ENCODE measurements around the gene GSTM4. TPM values are rescaled to one million over a fixed set of nuclear protein-coding genes. Genes with fewer than 3 reads are reported as not detected.

Gene GSTM4
- total RNA-seq, 1 experiment from 2014 or later = 24.6 TPM

DNA sequence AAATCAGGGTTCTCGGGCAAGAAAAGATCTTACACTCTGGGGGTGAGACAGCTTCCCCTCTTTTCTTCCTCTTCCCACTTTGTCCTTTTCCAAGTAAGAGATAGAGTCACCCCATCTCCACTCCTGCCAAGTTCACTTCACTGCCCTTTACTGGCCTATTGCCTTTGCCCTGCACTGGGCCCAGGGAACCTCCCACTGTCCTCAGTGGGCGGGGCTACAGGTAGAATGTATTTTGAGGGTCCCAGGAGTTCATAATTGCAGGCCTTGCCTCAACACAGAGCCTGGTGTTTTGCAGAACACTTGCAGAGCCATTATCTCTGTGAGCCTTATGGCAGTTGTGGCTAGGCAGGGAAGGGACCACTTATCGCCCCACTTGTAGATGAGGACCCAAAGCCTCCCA, 33.0 kb upstream of the GSTM4 start:
- Histone ChIP-seq H3K23me2 (ENCODE audit: insufficient read length, low read depth, low read length, poor library complexity, severe bottlenecking) (peaks cover 12% of the 10 kb centered on the region), H3K23ac (ENCODE audit: insufficient read length, low read depth, low read length) (no peak overlapping the region), H3K79me1 (ENCODE audit: insufficient read depth, low read depth, low read length, poor library complexity, severe bottlenecking) (no peaks in the 10 kb centered on the region), H3K27me3 (ENCODE audit: insufficient read depth, low read length) (no peaks in the 10 kb centered on the region), H2BK20ac (ENCODE audit: low read depth, low read length, poor library complexity, severe bottlenecking) (no peak overlapping the region), H4K5ac (ENCODE audit: insufficient read length, low read depth, low read length) (no peak overlapping the region), H3T11ph (ENCODE audit: low read length) (no peak overlapping the region), H3K9me3 (ENCODE audit: control insufficient read depth, low read depth, low read length) (no peaks in the 10 kb centered on the region), H3K4me2 (ENCODE audit: insufficient read depth, insufficient read length, low read length) (no peak overlapping the region), H2BK12ac (ENCODE audit: insufficient read length, low read depth, low read length) (no peak overlapping the region), H4K20me1 (ENCODE audit: control insufficient read depth, insufficient read depth, insufficient read length) (peaks cover 2% of the 10 kb centered on the region), H3K18ac (ENCODE audit: insufficient read length, low read depth, low read length) (no peak overlapping the region), H3K4me1 (ENCODE audit: insufficient read depth, low read length) (no peaks in the 10 kb centered on the region; the same call in 1 of the 2 replicates), H3K79me2 (ENCODE audit: insufficient read depth, low read length) (peaks cover 6% of the 10 kb centered on the region; the same call in 1 of the 2 replicates), H2BK5ac (ENCODE audit: insufficient read length, low read length) (no peak overlapping the region), H3K56ac (ENCODE audit: insufficient read length, low read depth, low read length) (no peak overlapping the region), H4K8ac (replicated peaks; ENCODE audit: insufficient read length, low read depth, low read length) (no peak overlapping the region), H2AFZ (ENCODE audit: low read length) (no peak overlapping the region), H3K4ac (ENCODE audit: low read depth, low read length) (no peak overlapping the region), H3K14ac (ENCODE audit: insufficient read depth, low read length) (no peak overlapping the region), H3K27ac (ENCODE audit: insufficient read length, low read depth, low read length) (no peak overlapping the region), H3K9ac (ENCODE audit: extremely low read depth, insufficient read length, low read length) (no peak overlapping the region), H2AK5ac (ENCODE audit: insufficient read length, low read length) (no peak overlapping the region), H2BK15ac (ENCODE audit: low read depth, low read length) (no peak overlapping the region), H2BK120ac (ENCODE audit: low read depth, low read length, poor library complexity, severe bottlenecking) (no peak overlapping the region), H4K91ac (ENCODE audit: insufficient read length, low read depth, low read length) (no peak overlapping the region)
- Mint-ChIP-seq H3K9me3 (no peaks in the 10 kb centered on the region), H3K27me3 (ENCODE audit: low read depth) (no peaks in the 10 kb centered on the region; the same call in 1 of the 2 replicates), H3K36me3 (ENCODE audit: insufficient read depth in 1 of 3, low read depth in 3 of 3) (peaks cover 6 to 17% (median 16%) of the 10 kb centered on the region in 3 experiments; a peak in 6 of 7 replicates), H3K4me3 (no peak overlapping the region), H3K27ac (no peak overlapping the region), H3K4me1 (peaks cover 25 to 42% of the 10 kb centered on the region in 2 experiments)
- no CpG with 5 or more reads among the region's 3 CpGs for WGBS (ENCODE audit: extremely low coverage, insufficient read length, low lambda C conversion rate)
- DNase-seq = no peak
- TF ChIP-seq, protein P1, sequence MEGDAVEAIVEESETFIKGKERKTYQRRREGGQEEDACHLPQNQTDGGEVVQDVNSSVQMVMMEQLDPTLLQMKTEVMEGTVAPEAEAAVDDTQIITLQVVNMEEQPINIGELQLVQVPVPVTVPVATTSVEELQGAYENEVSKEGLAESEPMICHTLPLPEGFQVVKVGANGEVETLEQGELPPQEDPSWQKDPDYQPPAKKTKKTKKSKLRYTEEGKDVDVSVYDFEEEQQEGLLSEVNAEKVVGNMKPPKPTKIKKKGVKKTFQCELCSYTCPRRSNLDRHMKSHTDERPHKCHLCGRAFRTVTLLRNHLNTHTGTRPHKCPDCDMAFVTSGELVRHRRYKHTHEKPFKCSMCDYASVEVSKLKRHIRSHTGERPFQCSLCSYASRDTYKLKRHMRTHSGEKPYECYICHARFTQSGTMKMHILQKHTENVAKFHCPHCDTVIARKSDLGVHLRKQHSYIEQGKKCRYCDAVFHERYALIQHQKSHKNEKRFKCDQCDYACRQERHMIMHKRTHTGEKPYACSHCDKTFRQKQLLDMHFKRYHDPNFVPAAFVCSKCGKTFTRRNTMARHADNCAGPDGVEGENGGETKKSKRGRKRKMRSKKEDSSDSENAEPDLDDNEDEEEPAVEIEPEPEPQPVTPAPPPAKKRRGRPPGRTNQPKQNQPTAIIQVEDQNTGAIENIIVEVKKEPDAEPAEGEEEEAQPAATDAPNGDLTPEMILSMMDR (conservative IDR thresholded peaks at IDR 0.05) = no peak

Measured in H9 (cell line).